Measurements from ENCODE around the gene TTF1. TPM values are rescaled to one million over a fixed set of nuclear protein-coding genes. Genes with fewer than 3 reads are reported as not detected.

Gene TTF1
- total and polyA plus RNA-seq, 10 of the 15 experiments (the other 5 are each of a cell fraction or from before 2014, with no cell fraction given) = 11.3 to 25.5 (median 16.0) TPM

- no peak for TF ChIP-seq PRDM15 (CRISPR knock-in tag; IDR thresholded peaks at IDR 0.05)
- no peak for TF ChIP-seq EP300 (IDR thresholded peaks at IDR 0.05; ENCODE audit: borderline replicate concordance in 1 of 2, control insufficient read depth in 1 of 2, low read depth in 2 of 2, low read length in 2 of 2)
These were observed 24.4 kb upstream of the TTF1 start (continued) for GRCh38 chr9:132430998-132431397.

DNA sequence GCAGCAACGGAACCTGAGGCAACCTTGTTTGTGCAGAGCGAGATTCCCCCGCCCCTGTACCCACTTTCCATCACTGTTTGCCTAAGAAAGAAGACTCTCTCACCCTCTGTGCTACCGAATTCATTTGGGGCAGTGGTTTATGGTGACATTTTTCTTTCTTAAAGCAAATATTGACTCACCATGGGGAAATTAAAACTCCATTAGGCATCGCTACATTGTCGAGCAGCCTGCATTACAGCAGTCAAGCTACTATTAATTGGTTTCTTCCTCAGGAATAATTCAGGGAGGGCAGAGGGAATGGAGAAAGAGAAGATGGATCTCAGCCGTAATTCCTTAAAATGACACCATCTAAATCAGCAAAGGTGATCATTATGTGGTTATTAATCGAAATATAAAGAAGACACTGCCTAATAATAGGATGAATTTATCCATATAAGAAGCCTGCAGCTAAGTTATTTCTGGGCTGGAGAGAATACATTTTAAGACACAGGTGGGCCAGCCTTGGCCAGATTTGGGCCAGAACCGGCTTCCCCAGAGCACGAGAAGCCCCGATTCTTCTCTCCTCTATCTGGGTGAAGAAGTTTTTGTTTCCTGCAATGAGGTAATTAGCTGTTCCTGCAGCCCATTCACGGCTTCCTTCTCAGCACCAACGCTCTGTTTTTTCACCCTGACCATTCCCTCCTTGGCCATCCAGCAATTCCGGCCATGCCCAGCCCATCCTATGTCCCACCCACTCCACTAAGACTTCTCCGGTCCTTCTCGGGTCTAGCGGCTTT, 20.2 kb upstream of the TTF1 start:
- peaks cover 3 to 4% of the 10 kb centered on the region in 2 experiments; a peak in 3 of 4 replicates for H3K27me3 ChIP-seq (replicated peaks in 1 of 2; ENCODE audit: control insufficient read depth in 2 of 2, insufficient read depth in 2 of 2, low read length in 1 of 2)
- CTCF ChIA-PET = interaction anchor here (0.7 to 1.0 kb wide), 2 partner anchors 14 to 150 kb away, joined by 3 read pairs; no protein-coding TSS in a partner anchor
- intact Hi-C loops (cut with micrococcal nuclease; ENCODE audit: unreplicated experiment) (no loop called here), in situ Hi-C loops (cut with MboI) (no loop called here)
- SMC1A ChIA-PET (ENCODE audit: uncharacterized antibody, unreplicated experiment) = no interaction called here
- RAD21 ChIA-PET (ENCODE audit: unreplicated experiment) = no interaction called here
- no TSS peak for BruUV-seq (replicated peaks)
- WGBS (ENCODE audit: insufficient coverage, insufficient replicate concordance, low lambda C conversion rate, missing lambda C conversion rate) = 18% methylated on average over 17 of the region's 17 CpGs
- no peak for TF ChIP-seq PKNOX1 (IDR thresholded peaks at IDR 0.05)
- TF ChIP-seq ZBED1 (IDR thresholded peaks at IDR 0.05; ENCODE audit: borderline replicate concordance) = no peak
- TF ChIP-seq, protein P1, sequence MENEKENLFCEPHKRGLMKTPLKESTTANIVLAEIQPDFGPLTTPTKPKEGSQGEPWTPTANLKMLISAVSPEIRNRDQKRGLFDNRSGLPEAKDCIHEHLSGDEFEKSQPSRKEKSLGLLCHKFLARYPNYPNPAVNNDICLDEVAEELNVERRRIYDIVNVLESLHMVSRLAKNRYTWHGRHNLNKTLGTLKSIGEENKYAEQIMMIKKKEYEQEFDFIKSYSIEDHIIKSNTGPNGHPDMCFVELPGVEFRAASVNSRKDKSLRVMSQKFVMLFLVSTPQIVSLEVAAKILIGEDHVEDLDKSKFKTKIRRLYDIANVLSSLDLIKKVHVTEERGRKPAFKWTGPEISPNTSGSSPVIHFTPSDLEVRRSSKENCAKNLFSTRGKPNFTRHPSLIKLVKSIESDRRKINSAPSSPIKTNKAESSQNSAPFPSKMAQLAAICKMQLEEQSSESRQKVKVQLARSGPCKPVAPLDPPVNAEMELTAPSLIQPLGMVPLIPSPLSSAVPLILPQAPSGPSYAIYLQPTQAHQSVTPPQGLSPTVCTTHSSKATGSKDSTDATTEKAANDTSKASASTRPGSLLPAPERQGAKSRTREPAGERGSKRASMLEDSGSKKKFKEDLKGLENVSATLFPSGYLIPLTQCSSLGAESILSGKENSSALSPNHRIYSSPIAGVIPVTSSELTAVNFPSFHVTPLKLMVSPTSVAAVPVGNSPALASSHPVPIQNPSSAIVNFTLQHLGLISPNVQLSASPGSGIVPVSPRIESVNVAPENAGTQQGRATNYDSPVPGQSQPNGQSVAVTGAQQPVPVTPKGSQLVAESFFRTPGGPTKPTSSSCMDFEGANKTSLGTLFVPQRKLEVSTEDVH (IDR thresholded peaks at IDR 0.05; ENCODE audit: low read depth, partially characterized antibody) = no peak
- TF ChIP-seq POLR2A (IDR thresholded peaks at IDR 0.05; ENCODE audit: low read depth, low read length) = no peak
- no peak for TF ChIP-seq CREB1 (IDR thresholded peaks at IDR 0.05; ENCODE audit: low read depth)
- no peak for TF ChIP-seq DPF2 (IDR thresholded peaks at IDR 0.05)
- TF ChIP-seq SMAD1 (IDR thresholded peaks at IDR 0.05; ENCODE audit: low read depth, partially characterized antibody) = no peak
- DNase-seq (ENCODE audit: low read depth, low spot score) (no peak), ATAC-seq (no peak), FAIRE-seq (no peak)
- H3K4me2 ChIP-seq (ENCODE audit: control insufficient read depth, insufficient read depth) = no peak overlapping the region
- H3K9ac ChIP-seq (ENCODE audit: control insufficient read depth, insufficient read depth, low read length) = no peak overlapping the region
- no peaks in the 10 kb centered on the region for H3K36me3 ChIP-seq (ENCODE audit: control insufficient read depth in 2 of 2, insufficient read depth in 2 of 2, low read length in 1 of 2)
- H3K4me1 ChIP-seq (ENCODE audit: control insufficient read depth, insufficient read depth, low read length) = no peaks in the 10 kb centered on the region
- H3K79me2 ChIP-seq (ENCODE audit: control insufficient read depth, insufficient read depth, low read length) = no peaks in the 10 kb centered on the region
- no peaks in the 10 kb centered on the region for H4K20me1 ChIP-seq (ENCODE audit: control insufficient read depth, insufficient read depth)
- H3K27ac ChIP-seq (ENCODE audit: control insufficient read depth, insufficient read depth) = no peak overlapping the region
- no peak overlapping the region for H3K4me3 ChIP-seq
- no peak overlapping the region for H2AFZ ChIP-seq (ENCODE audit: control insufficient read depth, low read depth, low read length)
- POLR2A ChIA-PET = no interaction called here
- no peaks in the 10 kb centered on the region for H3K9me3 ChIP-seq (replicated peaks; ENCODE audit: control insufficient read depth, insufficient read depth, low read length)

All from GM12878 (cell line).